ENCODE results near the gene SH3GLB2. TPM values are rescaled to one million over a fixed set of nuclear protein-coding genes. Genes with fewer than 3 reads are reported as not detected.

The SH3GLB2 gene
- total RNA-seq, 1 donor from 2014 or later = 113 TPM

DNA sequence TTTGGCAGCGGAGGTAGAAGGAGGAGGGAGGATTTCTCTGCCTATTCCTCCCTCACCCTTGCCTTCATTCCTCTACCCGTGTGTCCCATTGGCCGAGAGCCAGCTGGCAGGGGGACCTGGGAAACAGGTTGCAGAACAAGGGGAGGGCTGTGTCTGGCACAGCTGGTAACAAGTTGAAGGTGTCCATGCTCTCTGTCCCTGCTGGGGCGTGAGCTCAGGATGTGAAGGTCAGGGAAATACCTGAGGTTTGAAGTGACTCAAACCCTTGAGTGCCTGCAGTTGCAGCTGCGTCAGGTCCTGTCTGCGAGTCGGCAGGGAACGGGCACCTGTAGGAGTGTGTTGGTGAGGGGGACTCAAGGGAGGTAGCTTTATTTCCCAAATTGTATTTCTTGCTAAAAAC, 24.5 kb upstream of the SH3GLB2 start:
- Mint-ChIP-seq H3K36me3 (ENCODE audit: unreplicated experiment) (peaks cover 16% of the 10 kb centered on the region), H3K4me1 (ENCODE audit: unreplicated experiment) (no peaks in the 10 kb centered on the region), H3K4me3 (ENCODE audit: unreplicated experiment) (no peak overlapping the region), H3K27me3 (ENCODE audit: unreplicated experiment) (no peaks in the 10 kb centered on the region), H3K27ac (ENCODE audit: unreplicated experiment) (no peak overlapping the region), H3K9me3 (ENCODE audit: unreplicated experiment) (no peaks in the 10 kb centered on the region)
- DNase-seq (ENCODE audit: extremely low spot score, unreplicated experiment) = no peak
- TF ChIP-seq, protein P1, sequence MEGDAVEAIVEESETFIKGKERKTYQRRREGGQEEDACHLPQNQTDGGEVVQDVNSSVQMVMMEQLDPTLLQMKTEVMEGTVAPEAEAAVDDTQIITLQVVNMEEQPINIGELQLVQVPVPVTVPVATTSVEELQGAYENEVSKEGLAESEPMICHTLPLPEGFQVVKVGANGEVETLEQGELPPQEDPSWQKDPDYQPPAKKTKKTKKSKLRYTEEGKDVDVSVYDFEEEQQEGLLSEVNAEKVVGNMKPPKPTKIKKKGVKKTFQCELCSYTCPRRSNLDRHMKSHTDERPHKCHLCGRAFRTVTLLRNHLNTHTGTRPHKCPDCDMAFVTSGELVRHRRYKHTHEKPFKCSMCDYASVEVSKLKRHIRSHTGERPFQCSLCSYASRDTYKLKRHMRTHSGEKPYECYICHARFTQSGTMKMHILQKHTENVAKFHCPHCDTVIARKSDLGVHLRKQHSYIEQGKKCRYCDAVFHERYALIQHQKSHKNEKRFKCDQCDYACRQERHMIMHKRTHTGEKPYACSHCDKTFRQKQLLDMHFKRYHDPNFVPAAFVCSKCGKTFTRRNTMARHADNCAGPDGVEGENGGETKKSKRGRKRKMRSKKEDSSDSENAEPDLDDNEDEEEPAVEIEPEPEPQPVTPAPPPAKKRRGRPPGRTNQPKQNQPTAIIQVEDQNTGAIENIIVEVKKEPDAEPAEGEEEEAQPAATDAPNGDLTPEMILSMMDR (IDR thresholded peaks at IDR 0.05) = no peak

DNA sequence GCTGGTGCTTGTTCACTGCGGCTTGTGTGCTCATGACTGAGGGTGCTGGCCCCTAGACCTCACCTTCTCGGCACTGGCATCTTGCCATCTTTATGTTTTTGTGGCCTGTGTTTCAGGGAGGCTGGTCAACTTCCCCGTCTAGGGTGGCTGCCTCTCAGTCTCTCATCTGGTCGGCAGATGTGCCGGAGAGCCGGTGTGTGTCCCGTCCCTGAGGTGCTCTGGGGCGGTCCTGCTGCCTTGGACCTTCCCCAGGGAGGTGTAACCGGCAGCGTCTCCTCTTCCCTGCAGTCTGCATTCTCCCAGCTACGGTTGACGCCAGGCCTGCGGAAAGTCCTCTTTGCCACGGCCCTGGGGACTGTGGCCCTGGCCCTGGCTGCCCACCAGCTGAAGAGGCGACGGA, 13.9 kb upstream of the SH3GLB2 start:
- Mint-ChIP-seq H3K36me3 (ENCODE audit: unreplicated experiment) (peaks cover 20% of the 10 kb centered on the region), H3K4me1 (ENCODE audit: unreplicated experiment) (peaks cover 16% of the 10 kb centered on the region), H3K27ac (ENCODE audit: unreplicated experiment) (no peak overlapping the region), H3K27me3 (ENCODE audit: unreplicated experiment) (no peaks in the 10 kb centered on the region), H3K4me3 (ENCODE audit: unreplicated experiment) (no peak overlapping the region), H3K9me3 (ENCODE audit: unreplicated experiment) (no peaks in the 10 kb centered on the region)
- TF ChIP-seq, protein P1 (IDR thresholded peaks at IDR 0.05) = no peak
- DNase-seq (ENCODE audit: extremely low spot score, unreplicated experiment) = no peak

DNA sequence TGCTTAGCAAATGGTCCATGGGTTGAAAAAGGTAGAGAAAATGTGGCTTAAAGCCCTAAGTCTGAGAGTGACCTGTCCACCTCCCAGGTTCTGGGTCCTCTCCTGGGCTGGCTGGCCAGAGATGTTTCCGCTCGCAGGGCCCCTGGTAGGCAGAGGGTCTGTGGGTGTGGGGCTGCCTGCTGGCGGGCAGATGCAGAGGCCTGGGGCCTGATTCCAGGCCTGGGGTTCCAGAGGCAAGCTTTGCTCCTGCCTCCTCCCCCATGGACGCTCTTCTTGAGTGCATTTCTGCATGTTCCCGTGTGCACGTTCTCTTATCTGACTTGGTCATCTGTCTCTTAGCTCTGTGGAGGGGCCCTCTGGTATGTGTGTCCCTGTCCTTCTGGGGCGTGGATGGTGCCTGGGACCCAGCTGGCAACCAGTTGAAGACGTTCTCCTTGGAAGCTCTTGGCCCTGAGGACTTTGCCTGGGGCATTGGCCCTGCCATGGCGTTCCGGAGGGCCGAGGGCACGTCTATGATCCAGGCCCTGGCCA, 12.0 kb upstream of the SH3GLB2 start:
- Mint-ChIP-seq H3K27me3 (ENCODE audit: unreplicated experiment) (no peaks in the 10 kb centered on the region), H3K4me1 (ENCODE audit: unreplicated experiment) (peaks cover 25% of the 10 kb centered on the region), H3K27ac (ENCODE audit: unreplicated experiment) (no peak overlapping the region), H3K36me3 (ENCODE audit: unreplicated experiment) (peaks cover 20% of the 10 kb centered on the region), H3K9me3 (ENCODE audit: unreplicated experiment) (no peaks in the 10 kb centered on the region), H3K4me3 (ENCODE audit: unreplicated experiment) (no peak overlapping the region)
- no peak for DNase-seq (ENCODE audit: extremely low spot score, unreplicated experiment)
- TF ChIP-seq, protein P1 (IDR thresholded peaks at IDR 0.05) = no peak

DNA sequence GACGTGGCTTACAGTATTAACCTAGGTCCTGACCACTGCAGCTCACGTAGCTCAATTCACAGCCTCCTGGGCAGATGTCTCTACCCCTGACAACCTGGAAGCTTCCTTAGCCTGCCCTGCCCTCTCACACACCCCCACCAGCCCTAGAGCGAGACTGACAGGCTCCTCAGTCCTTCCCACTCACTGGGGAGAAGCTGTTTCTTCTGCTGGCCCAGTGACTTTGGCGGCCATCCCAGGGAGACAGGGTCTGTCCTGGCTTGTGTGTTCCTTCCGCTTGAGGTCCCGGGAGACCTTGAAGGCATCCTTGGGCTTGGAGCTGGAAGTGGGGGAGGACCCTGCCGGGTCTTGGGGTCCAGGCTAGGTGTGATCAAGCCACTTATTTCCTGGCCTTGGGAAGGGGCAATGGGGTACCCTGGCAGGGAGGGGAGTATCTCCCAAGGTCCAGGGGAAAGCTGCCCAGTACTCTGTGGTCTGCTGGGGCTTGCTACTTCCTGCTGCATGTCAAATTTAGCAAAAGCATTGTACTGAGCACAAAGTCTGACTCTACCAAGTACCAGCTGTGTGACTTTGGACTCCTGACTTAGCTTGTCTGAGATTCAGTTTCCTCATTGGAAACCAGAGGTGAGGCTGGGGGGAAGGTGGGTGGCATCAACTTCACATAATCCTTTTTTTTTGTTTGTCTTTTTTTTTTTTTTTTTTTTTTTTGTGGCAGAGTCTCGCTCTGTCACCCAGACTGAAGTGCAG, 10.2 kb upstream of the SH3GLB2 start:
- Mint-ChIP-seq H3K9me3 (ENCODE audit: unreplicated experiment) (no peaks in the 10 kb centered on the region), H3K4me1 (ENCODE audit: unreplicated experiment) (peaks cover 25% of the 10 kb centered on the region), H3K36me3 (ENCODE audit: unreplicated experiment) (peaks cover 15% of the 10 kb centered on the region), H3K4me3 (ENCODE audit: unreplicated experiment) (peak overlapping the region; percentile 97), H3K27me3 (ENCODE audit: unreplicated experiment) (no peaks in the 10 kb centered on the region), H3K27ac (ENCODE audit: unreplicated experiment) (peak overlapping the region; percentile 41)
- TF ChIP-seq, protein P1 (IDR thresholded peaks at IDR 0.05) = no peak
- DNase-seq (ENCODE audit: extremely low spot score, unreplicated experiment) = no peak

DNA sequence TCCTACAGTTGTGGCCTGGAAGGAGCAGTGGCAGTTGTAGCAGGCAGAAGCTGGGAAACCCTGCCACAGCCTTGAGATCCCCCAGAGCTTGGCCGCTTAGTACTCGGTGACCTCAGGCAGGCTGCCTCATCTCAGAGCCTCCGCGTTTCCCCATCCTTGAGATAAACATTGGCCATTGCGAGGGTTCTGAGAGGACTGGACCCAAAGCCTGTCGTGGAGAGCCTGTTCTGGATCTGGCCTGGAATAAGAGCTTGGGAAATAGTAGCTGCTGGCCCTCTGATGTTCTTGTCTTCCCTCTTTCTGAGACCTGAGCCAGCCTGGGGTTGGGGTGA, 9.6 kb upstream of the SH3GLB2 start:
- DNase-seq (ENCODE audit: extremely low spot score, unreplicated experiment) = no peak
- Mint-ChIP-seq H3K27me3 (ENCODE audit: unreplicated experiment) (no peaks in the 10 kb centered on the region), H3K36me3 (ENCODE audit: unreplicated experiment) (peaks cover 12% of the 10 kb centered on the region), H3K4me1 (ENCODE audit: unreplicated experiment) (peaks cover 25% of the 10 kb centered on the region), H3K27ac (ENCODE audit: unreplicated experiment) (peak overlapping the region; percentile 41), H3K4me3 (ENCODE audit: unreplicated experiment) (peak overlapping the region; percentile 97), H3K9me3 (ENCODE audit: unreplicated experiment) (no peaks in the 10 kb centered on the region)
- TF ChIP-seq, protein P1 (IDR thresholded peaks at IDR 0.05) = no peak

Measured in osteocyte (in vitro differentiated cells).